ENCODE results near the gene CD207.
"Not testable (repeated sequence)": the region's sequence is repeated elsewhere in the genome, so short reads cannot be mapped to it uniquely, and the experiment has no call there.

Gene CD207

DNA sequence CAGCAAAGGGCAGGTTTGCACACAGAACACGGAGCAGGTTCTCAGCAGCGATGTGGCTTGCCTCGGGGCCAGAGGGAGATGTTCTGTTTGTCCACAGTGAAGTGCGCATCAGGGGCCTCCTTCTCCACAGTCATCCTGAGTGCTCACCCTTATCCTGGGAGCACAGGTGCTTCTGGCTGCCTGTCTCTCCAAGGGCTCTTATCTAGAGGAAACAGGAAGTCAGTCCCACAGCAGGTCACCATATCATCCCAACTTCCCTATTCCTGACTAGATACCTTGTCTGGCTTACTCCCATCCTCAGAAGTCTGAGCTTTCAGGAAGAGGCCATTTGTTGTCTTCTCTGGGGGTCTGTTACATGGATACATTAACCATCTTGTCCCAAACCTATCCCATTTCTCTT, at the start of gene CD207:
TSS of gene CD207 (minus strand) at position 174 of the 400 bp plus-strand sequence. CDS start at position 134, 40 bp downstream.
- no peak for DNase-seq (ENCODE audit: low read depth, low spot score)
- H3K27me3 ChIP-seq (ENCODE audit: insufficient read depth, insufficient read length): no peaks in the 10 kb centered on the region

DNA sequence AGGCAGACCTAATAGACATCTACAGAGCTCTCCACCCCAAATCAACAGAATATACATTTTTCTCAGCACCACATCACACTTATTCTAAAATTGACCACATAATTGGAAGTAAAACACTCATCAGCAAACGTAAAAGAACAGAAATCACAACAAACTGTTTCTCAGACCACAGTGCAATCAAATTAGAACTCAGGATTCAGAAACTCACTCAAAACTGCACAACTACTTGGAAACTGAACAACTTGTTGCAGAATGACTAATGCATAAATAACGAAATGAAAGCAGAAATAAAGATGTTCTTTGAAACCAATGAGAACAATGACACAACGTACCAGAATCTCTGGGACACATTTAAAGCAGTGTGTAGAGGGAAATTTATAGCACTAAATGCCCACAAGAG, 42.9 kb upstream of the CD207 start:
- H3K4me1 ChIP-seq (ENCODE audit: insufficient read depth, insufficient read length); H3K4me3 ChIP-seq (ENCODE audit: insufficient read length, low read depth); H3K9ac ChIP-seq (ENCODE audit: insufficient read length, low read depth); H3K9me3 ChIP-seq (ENCODE audit: insufficient read depth, low read length); DNase-seq (ENCODE audit: low read depth, low spot score); H3K36me3 ChIP-seq (ENCODE audit: insufficient read depth, insufficient read length, low read length): not testable (repeated sequence)
- H3K27me3 ChIP-seq (ENCODE audit: insufficient read depth, insufficient read length): peaks cover 26% of the 10 kb centered on the region

More for the DNA sequence above, at the start of gene CD207:
- Histone ChIP-seq H3K36me3 (ENCODE audit: insufficient read depth, insufficient read length, low read length) (no peaks in the 10 kb centered on the region), H3K9me3 (ENCODE audit: insufficient read depth, low read length) (no peaks in the 10 kb centered on the region), H3K9ac (ENCODE audit: insufficient read length, low read depth) (no peak within 1 kb of the TSS), H3K4me3 (ENCODE audit: insufficient read length, low read depth) (no peak within 1 kb of the TSS), H3K4me1 (ENCODE audit: insufficient read depth, insufficient read length) (no peaks in the 10 kb centered on the region)
- TF ChIP-seq SUZ12 (IDR thresholded peaks at IDR 0.05; ENCODE audit: extremely low read depth, insufficient read depth, insufficient read length) (no peak), ZNF274 (IDR thresholded peaks at IDR 0.05; ENCODE audit: low read depth, low read length) (no peak), YY1 (IDR thresholded peaks at IDR 0.05; ENCODE audit: insufficient read depth, insufficient read length) (no peak)

DNA sequence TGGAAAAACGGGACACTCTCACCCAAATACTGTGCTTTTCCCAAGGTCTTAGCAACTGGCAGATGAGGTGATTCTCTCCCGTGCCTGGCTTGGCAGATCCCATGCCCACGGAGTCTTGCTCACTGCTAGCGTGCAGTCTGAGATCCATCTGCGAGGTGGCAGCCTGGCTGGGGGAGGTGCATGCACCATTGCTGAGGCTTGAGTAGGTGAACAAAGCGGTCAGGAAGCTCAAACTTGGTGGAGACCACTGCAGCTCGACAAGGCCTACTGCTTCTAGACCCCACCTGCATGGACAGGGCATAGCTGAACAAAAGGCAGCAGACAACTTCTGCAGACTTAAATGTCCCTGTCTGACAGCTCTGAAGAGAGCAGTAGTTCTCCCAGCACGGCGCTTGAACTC, 40.5 kb upstream of the CD207 start:
- DNase-seq (ENCODE audit: low read depth, low spot score); H3K36me3 ChIP-seq (ENCODE audit: insufficient read depth, insufficient read length, low read length); H3K4me3 ChIP-seq (ENCODE audit: insufficient read length, low read depth); H3K9ac ChIP-seq (ENCODE audit: insufficient read length, low read depth); H3K4me1 ChIP-seq (ENCODE audit: insufficient read depth, insufficient read length); H3K9me3 ChIP-seq (ENCODE audit: insufficient read depth, low read length): not testable (repeated sequence)
- H3K27me3 ChIP-seq (ENCODE audit: insufficient read depth, insufficient read length): peaks cover 29% of the 10 kb centered on the region

DNA sequence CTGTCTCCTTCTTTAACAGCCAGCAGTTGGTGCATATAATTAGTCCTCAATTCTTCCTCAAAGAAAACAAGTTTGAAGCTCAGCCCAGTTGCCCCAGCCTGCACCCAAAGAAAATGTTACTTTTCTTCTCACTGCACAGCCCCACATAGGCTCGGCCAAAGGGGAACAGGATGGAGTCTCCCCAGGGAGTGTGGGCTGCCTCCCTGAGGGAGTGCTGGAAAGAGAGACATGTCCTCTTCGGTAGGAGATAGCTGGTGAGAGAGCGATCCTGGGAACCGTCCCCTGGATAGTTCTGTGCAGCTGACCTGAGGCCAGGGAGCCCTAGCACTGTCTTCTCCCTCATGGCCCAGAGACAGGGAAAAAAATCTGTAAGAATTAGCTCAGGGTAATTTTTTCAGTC, 37.9 kb upstream of the CD207 start:
- DNase-seq (ENCODE audit: low read depth, low spot score): no peak
- no peaks in the 10 kb centered on the region for H3K9me3 ChIP-seq (ENCODE audit: insufficient read depth, low read length)
- no peak overlapping the region for H3K4me3 ChIP-seq (ENCODE audit: insufficient read length, low read depth)
- H3K27me3 ChIP-seq (ENCODE audit: insufficient read depth, insufficient read length): peaks cover 38% of the 10 kb centered on the region
- peaks cover 4% of the 10 kb centered on the region for H3K4me1 ChIP-seq (ENCODE audit: insufficient read depth, insufficient read length)
- no peak overlapping the region for H3K9ac ChIP-seq (ENCODE audit: insufficient read length, low read depth)
- no peaks in the 10 kb centered on the region for H3K36me3 ChIP-seq (ENCODE audit: insufficient read depth, insufficient read length, low read length)
- TF ChIP-seq SUZ12 (IDR thresholded peaks at IDR 0.05; ENCODE audit: extremely low read depth, insufficient read depth, insufficient read length): no peak
- no peak for TF ChIP-seq ZNF274 (IDR thresholded peaks at IDR 0.05; ENCODE audit: low read depth, low read length)
- no peak for TF ChIP-seq YY1 (IDR thresholded peaks at IDR 0.05; ENCODE audit: insufficient read depth, insufficient read length)

DNA sequence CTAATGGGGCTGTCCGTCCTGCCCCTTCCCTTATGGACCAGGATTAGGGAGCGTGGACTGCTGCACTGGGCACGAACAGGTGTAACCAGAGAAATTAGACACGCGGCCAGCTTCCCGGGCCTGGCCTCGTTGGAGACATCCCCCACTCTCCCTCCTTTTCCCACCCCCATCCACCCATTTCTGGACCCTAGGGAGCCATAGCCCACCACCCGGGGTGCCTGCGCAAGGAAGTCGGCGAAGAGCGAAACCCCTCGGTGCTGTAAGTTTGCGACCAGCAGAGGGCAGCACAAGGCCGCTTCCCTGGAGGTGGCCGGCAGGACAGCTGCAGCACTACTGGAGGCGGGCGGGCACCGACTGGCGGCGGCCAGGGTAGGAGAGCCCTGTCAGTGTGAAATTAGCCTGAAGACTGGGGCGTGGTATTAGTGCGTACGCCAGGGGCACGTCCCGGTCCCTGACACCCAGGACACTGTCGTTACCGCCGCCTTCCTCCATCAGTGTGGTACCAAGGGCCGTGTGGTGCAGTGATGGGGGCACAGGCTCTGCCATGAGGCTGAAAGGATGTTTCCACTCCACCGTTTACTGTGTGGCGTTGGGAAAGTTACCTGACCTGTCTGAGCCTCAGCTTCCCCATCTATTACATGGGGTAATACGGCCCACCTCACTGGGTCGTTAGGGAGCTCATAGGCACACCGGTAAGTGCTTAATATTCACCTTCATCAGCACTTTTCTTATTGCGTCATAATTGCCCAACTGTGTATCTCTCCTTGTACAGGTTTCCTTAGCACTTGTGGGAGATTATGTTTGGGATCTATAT, 36.0 kb upstream of the CD207 start:
- Histone ChIP-seq H3K4me3 (ENCODE audit: insufficient read length, low read depth) (no peak overlapping the region), H3K27me3 (ENCODE audit: insufficient read depth, insufficient read length) (peaks cover 37% of the 10 kb centered on the region), H3K36me3 (ENCODE audit: insufficient read depth, insufficient read length, low read length) (no peaks in the 10 kb centered on the region), H3K4me1 (ENCODE audit: insufficient read depth, insufficient read length) (peaks cover 4% of the 10 kb centered on the region), H3K9me3 (ENCODE audit: insufficient read depth, low read length) (no peaks in the 10 kb centered on the region), H3K9ac (ENCODE audit: insufficient read length, low read depth) (peak overlapping the region; percentile 32)
- DNase-seq (ENCODE audit: low read depth, low spot score): peak; percentile 81
- TF ChIP-seq YY1 (IDR thresholded peaks at IDR 0.05; ENCODE audit: insufficient read depth, insufficient read length) (no peak), ZNF274 (IDR thresholded peaks at IDR 0.05; ENCODE audit: low read depth, low read length) (no peak), SUZ12 (IDR thresholded peaks at IDR 0.05; ENCODE audit: extremely low read depth, insufficient read depth, insufficient read length) (no peak)

DNA sequence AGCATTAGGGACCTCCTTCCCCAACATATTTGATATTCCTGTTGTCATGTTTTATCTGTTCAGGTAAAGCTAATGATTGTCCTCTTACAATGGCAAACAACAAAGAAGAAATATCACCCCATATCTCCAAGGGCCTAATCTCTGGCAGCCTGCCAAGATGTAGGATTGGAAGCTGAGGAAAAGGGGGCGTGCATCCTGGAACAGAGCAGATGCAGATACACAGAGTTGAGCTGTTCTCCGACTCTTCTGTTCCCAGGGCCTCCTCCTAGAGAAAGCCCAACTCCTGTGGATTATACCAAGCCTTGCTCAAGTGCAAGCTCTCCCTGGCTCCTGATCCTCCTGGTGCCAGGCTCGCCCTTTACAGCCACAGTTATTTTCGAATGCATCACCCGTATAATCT, 35.2 kb upstream of the CD207 start:
- peaks cover 4% of the 10 kb centered on the region for H3K4me1 ChIP-seq (ENCODE audit: insufficient read depth, insufficient read length)
- no peak for DNase-seq (ENCODE audit: low read depth, low spot score)
- H3K27me3 ChIP-seq (ENCODE audit: insufficient read depth, insufficient read length): peaks cover 32% of the 10 kb centered on the region
- TF ChIP-seq SUZ12 (IDR thresholded peaks at IDR 0.05; ENCODE audit: extremely low read depth, insufficient read depth, insufficient read length) (no peak), YY1 (IDR thresholded peaks at IDR 0.05; ENCODE audit: insufficient read depth, insufficient read length) (no peak), ZNF274 (IDR thresholded peaks at IDR 0.05; ENCODE audit: low read depth, low read length) (no peak)
- H3K9ac ChIP-seq (ENCODE audit: insufficient read length, low read depth): no peak overlapping the region
- no peak overlapping the region for H3K4me3 ChIP-seq (ENCODE audit: insufficient read length, low read depth)
- H3K9me3 ChIP-seq (ENCODE audit: insufficient read depth, low read length): no peaks in the 10 kb centered on the region
- no peaks in the 10 kb centered on the region for H3K36me3 ChIP-seq (ENCODE audit: insufficient read depth, insufficient read length, low read length)

DNA sequence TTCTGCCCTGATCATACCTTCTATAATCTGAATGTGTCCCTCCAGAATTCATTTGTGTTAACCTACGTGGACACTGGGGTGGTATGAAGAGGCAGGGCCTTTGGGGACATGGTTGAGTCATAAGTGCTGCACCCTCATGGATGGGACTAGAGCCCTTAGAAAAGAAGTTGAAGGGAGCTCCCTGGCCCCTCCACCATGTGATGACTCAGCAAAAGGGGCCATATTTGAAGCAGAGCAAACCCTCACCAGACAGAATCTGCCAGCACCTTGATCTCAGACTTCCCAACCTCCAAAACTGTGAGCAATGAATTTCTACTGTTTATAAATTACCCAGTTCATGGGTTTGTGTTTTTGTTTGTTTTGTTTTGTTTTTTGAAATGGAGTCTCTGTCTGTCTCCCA, 33.4 kb upstream of the CD207 start:
- TF ChIP-seq ZNF274 (IDR thresholded peaks at IDR 0.05; ENCODE audit: low read depth, low read length) (no peak), YY1 (IDR thresholded peaks at IDR 0.05; ENCODE audit: insufficient read depth, insufficient read length) (no peak), SUZ12 (IDR thresholded peaks at IDR 0.05; ENCODE audit: extremely low read depth, insufficient read depth, insufficient read length) (no peak)
- H3K27me3 ChIP-seq (ENCODE audit: insufficient read depth, insufficient read length): peaks cover 29% of the 10 kb centered on the region
- H3K36me3 ChIP-seq (ENCODE audit: insufficient read depth, insufficient read length, low read length): no peaks in the 10 kb centered on the region
- DNase-seq (ENCODE audit: low read depth, low spot score): no peak
- no peak overlapping the region for H3K4me3 ChIP-seq (ENCODE audit: insufficient read length, low read depth)
- peaks cover 4% of the 10 kb centered on the region for H3K4me1 ChIP-seq (ENCODE audit: insufficient read depth, insufficient read length)
- H3K9me3 ChIP-seq (ENCODE audit: insufficient read depth, low read length): no peaks in the 10 kb centered on the region
- H3K9ac ChIP-seq (ENCODE audit: insufficient read length, low read depth): no peak overlapping the region

Measured in NT2/D1 (cell line).